NCI-H128 (cell line): Measurements from ENCODE around the gene R3HDM1.

ENCODE experiments used
- DNase-seq: peaks from one replicate; lab custom pipeline; 2025; ENCODE audit not compliant: unreplicated experiment; lab: John Stamatoyannopoulos, UW

R3HDM1 gene

DNA sequence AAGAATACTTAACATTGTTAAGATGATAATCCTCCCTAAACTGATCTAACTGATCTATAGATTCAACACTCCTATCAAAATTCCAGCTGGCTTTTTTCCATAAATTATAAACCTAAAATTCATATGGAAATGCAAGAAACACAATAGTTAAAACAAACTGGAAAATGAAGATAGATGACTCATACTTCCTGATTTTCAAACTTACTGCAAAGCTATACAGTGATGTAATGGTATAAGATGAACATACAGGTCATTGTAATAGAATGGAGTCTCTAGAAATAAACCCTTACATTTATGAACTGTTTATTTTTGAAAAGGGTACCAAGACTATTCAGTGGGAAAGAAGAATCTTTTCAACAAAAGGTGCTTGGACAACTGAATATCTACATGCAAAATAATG is 242.6 kb downstream of the R3HDM1 start:
- DNase-seq: no peak
